Stimulated activated naive CD4-positive, alpha-beta T cell treated with Interleukin-2 at 50 U/mL for 16 hours (primary cell): ENCODE data around the gene C12orf50.
A peak's percentile ranks its signal among the peaks of the same experiment; 100 is the strongest.
"Not testable (repeated sequence)": the region's sequence is repeated elsewhere in the genome, so short reads cannot be mapped to it uniquely, and the experiment has no call there.

Source experiments
- DNase-seq: peaks from one replicate; lab custom pipeline; 2025; lab: John Stamatoyannopoulos, UW

The C12orf50 gene

GRCh38 chr12:88029093-88029665, at the start of gene C12orf50:
C12orf50 (minus strand) TSS chr12:88029401; CDS start chr12:88026962, 2,439 bp downstream.
- no peak for DNase-seq

GRCh38 chr12:88067301-88067700, 38.1 kb upstream of the C12orf50 start:
- DNase-seq = no peak

GRCh38 chr12:88063375-88063774, 34.2 kb upstream of the C12orf50 start:
- no peak for DNase-seq

DNA sequence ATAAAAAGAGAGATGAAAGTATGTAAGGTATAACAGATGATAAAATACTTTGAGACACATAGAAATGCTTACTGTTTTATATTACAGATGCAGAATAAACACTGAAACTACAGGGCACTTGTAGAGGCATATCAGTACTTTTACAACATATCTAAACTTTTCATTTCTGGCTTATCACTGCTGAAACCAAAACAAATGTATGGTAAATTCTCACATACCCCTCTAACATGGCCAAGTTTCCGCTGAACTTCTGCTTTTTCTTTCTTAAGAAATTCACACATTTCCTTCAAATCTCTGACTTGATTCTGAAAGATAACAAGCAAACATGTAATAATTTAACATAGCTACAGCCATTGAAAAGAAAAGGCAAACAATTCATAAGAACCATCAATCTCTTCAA, 33.3 kb upstream of the C12orf50 start:
- no peak for DNase-seq

- no peak for DNase-seq
Observed at GRCh38 chr12:88058719-88059077, 29.5 kb upstream of the C12orf50 start.

DNA sequence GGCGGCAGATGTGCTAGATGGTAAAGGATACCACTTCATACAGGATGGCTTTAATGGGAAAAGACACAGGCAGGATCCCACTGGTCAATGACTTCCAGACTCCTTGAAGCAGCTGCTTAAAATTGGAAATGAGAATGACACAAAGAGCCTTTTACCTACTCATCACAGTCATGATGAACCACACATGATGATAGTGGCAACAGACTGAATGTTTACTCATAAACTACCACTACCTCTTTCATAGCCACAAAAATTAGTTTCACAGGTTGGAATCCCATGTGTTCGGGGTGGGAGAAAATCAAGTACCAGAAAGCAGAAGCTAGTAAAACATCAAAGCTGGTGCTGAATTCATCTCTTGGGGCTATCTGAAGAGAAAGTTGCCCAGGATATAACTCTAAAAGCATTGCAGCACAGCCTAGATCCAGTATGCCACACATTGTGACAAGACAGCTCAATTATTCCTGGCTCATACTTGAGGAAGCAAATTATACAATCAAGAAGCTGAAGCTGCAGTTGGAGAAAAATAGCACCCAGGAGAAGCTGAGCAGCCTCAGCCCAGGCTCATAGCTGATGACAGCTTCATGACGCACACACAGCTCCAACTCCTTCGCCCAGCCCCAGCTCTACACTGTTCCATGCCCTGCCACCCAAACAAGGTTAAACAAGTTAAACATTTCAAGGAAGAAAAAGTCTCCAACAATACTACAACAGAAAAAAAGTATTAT, 29.0 kb upstream of the C12orf50 start:
- DNase-seq = no peak

GRCh38 chr12:88056571-88056970, 27.4 kb upstream of the C12orf50 start:
- DNase-seq = no peak

DNA sequence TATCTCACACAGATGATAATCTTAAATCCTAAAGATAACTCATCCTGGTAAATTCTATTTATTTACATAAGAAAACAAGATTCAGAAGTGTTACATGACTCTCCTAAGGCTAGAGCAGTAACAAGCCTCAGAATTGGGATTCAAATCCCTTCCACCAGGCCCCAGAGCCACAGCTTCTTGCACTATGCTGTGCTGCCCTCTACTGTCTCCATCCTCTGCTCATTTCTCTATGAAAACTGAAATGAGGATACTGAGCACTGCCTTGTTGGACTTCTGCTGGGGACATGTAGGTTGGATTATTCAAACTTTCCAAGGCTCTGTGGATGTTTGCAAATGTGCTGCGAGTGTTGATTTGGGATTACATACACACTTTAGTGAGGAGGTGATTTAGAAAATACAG, 23.5 kb upstream of the C12orf50 start:
- DNase-seq = no peak

DNA sequence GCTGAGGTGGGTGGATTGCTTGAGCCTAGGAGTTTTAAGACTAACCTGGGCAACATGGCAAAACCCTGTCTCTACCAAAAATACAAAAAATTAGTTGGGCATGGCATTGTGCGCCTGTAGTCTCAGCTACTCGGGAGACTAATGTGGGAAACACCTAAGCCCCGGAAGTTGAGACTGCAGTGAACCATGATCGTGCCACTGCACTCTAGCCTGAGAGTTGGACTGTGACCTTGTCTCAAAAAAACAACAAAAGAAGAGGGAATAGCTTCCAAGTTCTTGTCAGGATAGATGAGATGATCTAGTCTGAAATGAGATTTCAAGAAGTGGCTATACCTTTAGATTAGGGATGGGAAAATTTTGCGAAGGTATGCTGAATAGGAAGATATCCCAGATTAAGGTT, 14.8 kb upstream of the C12orf50 start:
- no peak for DNase-seq

DNA sequence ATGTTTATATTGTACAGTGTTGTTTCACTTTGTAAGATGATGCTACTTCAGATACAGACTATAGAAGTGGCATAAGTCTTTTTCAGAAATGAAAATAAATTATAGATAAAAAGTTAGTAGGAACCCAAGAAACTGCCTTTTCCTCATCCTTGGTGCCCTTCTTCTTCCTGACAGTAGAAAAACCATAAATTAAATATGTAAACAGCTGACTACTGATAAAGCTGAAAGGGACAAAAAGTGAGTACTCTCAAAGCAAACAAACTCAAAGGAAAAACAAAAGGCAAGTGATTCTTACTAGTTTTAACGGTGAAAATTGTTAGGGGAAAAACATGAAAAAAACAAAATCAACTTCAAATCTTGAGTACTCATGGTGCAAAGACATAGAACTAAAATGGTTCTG, 8.6 kb upstream of the C12orf50 start:
- DNase-seq = no peak

DNA sequence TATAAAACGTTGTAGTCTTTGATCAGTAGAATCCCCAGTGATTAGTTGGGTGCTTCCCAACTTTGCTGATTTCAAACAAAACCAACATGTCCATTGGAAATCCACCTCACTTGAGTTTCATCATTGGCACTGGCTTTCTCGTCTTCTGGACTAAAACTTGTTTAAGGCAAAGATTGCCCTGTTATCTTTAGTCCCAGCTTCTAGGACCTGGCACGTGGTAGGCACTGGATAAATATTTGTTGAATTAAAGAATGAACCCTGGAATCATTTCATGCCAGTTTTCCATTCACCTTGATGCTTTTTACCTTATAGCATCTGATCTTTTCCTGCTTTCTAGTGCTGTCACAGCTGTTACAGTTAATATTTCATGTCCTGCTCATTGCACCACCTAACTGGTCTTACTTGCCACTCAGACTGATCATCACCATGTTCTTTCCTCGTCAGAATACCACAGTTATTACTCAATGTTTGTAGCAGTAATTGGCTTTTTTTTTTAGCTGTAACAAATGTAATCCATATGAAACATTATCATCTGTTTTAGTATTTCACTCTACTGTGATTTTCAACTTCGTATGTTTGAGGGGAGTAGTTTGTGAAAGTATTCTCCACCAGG, 7.3 kb upstream of the C12orf50 start:
- DNase-seq = no peak

GRCh38 chr12:88035907-88036289, 6.7 kb upstream of the C12orf50 start:
- DNase-seq = no peak

- DNase-seq = peak; percentile 87
Observed at GRCh38 chr12:88035271-88035906, 6.2 kb upstream of the C12orf50 start.

DNA sequence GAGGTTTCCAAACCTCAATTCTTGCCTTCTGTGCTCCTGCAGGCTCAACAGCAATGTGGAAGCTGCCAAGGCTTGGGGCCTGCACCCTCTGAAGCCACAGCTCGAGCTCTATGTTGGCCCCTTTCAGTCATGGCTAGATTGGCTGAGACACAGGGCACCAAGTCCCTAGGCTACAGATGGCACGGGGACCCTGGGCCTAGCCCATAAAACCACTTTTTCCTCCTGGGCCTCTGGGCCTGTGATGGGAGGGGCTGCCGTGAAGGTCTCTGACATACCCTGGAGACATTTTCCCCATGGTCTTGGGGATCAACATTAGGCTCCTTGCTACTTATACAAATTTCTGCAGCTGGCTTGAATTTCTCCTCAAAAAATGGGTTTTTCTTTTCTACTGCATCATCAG, 2.0 kb upstream of the C12orf50 start:
- DNase-seq = not testable (repeated sequence)

GRCh38 chr12:88026196-88026595, 3.0 kb downstream of the C12orf50 start:
- DNase-seq = no peak

- DNase-seq = no peak
Observed at GRCh38 chr12:88017964-88018363, 11.2 kb downstream of the C12orf50 start.

DNA sequence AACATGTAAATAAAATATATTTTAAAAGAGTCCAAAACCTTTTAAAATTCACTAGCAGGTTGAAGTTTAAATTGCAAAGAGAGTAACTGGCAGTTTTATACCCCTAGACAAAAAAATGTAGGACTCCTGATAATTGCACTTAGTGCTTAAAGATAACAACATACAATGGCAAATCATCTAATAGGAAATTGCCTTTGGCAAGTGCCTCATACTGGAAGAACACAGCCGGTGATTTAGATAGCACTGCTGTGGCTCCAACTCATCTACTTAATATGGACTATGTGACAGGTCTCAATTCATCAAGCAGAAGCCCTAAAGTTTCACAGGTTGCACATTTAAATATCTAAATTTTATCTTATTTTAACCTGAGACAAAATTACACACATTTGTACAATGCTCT, 13.4 kb downstream of the C12orf50 start:
- no peak for DNase-seq

DNA sequence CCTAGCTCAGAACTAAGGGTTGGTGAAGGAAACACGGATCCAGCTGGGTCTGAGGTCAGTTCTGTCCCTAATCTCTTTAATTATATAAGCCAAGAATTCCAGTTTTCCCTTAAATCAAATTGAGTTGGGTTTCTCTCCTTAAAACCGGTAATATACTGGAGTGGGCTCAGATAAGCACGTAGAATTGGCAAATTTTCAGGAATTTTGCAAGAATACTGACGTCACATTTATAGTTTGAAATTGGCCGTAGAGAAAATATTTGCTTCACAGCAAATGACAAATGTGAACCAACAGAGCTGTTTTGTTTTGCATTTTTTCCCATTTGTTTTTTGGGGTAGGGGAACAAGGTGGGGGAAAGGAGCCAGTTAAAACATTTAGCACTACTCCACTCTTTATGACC, 17.4 kb downstream of the C12orf50 start:
- no peak for DNase-seq

DNA sequence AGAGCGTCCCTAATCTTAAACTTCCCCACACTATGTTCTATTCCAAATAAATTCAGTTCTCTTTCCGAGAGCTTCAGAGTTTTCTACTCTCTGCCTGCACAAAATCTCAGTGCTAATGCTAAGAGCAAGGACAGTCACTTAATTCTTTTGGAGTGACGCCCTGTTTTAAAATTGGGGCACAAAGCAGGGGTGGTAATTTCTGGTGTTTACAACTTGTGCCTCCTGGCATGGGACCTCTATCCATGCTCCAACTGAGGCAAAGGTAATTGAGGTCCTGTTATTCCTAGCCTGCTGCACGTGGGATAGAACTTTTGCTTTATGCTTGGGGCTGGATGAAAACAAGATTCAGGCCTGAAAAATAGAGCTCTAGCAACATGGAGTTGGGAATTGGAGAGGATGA, 22.9 kb downstream of the C12orf50 start:
- no peak for DNase-seq

DNA sequence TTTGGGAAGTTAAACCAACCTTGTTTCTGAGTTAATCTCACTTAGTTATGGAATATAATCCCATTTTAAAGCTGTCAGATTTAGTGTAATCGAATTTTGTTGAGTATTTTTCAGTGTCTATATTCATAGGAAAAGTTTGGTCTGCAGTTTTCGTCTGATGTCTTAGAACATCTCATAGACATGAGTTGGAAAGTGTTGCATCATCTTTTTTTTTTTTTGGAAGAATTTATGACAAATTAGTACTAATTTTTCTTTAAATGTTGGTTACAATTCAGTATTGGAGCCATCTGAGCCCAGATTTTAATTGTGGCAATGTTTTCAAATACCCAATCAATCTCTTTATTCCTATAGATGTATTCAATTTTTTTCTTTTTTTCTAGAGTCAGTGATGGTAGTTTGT, 27.9 kb downstream of the C12orf50 start:
- DNase-seq = no peak

- DNase-seq = no peak
Observed at GRCh38 chr12:87995581-87996178, 33.5 kb downstream of the C12orf50 start.

GRCh38 chr12:87991483-87991882, 37.7 kb downstream of the C12orf50 start:
- no peak for DNase-seq

GRCh38 chr12:87988534-87988933, 40.7 kb downstream of the C12orf50 start:
- DNase-seq = no peak
